ENCODE results near the gene GRK6. TPM values are rescaled to one million over a fixed set of nuclear protein-coding genes. Genes with fewer than 3 reads are reported as not detected.

Gene GRK6
- total and polyA plus RNA-seq, 2 of the 4 experiments (the other 2 are of a cell fraction): 25.3 to 30.1 TPM

- peak overlapping the region; percentile 37 for H2BK5ac ChIP-seq (ENCODE audit: low read depth, low read length, poor library complexity, severe bottlenecking)
- peak overlapping the region; percentile 82 for H2AK9ac ChIP-seq (replicated peaks; ENCODE audit: low read depth, low read length, poor library complexity)
- no CpG with 5 or more reads among the region's 52 CpGs for WGBS, 2 experiments (ENCODE audit: extremely low coverage in 2 of 2, insufficient read length in 1 of 2)
- peak overlapping the region; percentile 92 for H3K4me3 ChIP-seq (ENCODE audit: insufficient read depth, low read depth, low read length)
- H3K79me1 ChIP-seq (ENCODE audit: low read depth in 1 of 2, low read length in 2 of 2): peaks cover 0 to 4% of the 10 kb centered on the region in 2 experiments; a peak in 1 of 4 replicates
- H3K14ac ChIP-seq (replicated peaks; ENCODE audit: low read depth, low read length): no peak overlapping the region; the same call in 1 of the 2 replicates
- peak overlapping the region; percentile 15; the same call in 1 of the 2 replicates for H3K27ac ChIP-seq (ENCODE audit: insufficient read depth, low read length)
- peak overlapping the region; percentile 64 for H3K4me2 ChIP-seq (ENCODE audit: low read depth, low read length)
- intact Hi-C loops (cut with micrococcal nuclease): loop anchor here (2.0 kb wide), 2 partner anchors 42 to 56 kb away; no protein-coding TSS in a partner anchor
- dilution Hi-C loops (cut with HindIII; ENCODE audit: low sequenced_read_pairs, unreplicated experiment): no loop called here
- H2BK20ac ChIP-seq (ENCODE audit: low read depth, low read length): no peak overlapping the region
- H3K4ac ChIP-seq (ENCODE audit: low read depth, low read length): no peak overlapping the region; the same call in 1 of the 2 replicates
- peak overlapping the region in 1 of 2 experiments; percentile 66; a peak in 1 of 4 replicates for H4K8ac ChIP-seq (ENCODE audit: low read depth in 2 of 2, low read length in 2 of 2)
- H4K5ac ChIP-seq (ENCODE audit: low read depth, low read length): no peak overlapping the region
- DNase-seq: peak; percentile 25
- H2AK5ac ChIP-seq (ENCODE audit: low read depth, low read length): no peak overlapping the region
- peaks cover 10% of the 10 kb centered on the region for H3K4me1 ChIP-seq (ENCODE audit: control insufficient read depth, insufficient read depth, low read length)
- H2BK120ac ChIP-seq (ENCODE audit: low read depth, low read length): no peak overlapping the region
- H3K18ac ChIP-seq (ENCODE audit: low read depth, low read length): no peak overlapping the region
- no peak overlapping the region for H2BK15ac ChIP-seq (ENCODE audit: low read depth, low read length)
- H3K23ac ChIP-seq (ENCODE audit: low read depth, low read length): no peak overlapping the region
- no peak overlapping the region for H3K56ac ChIP-seq (ENCODE audit: extremely low read depth, insufficient read depth, low read length)
- no peaks in the 10 kb centered on the region; the same call in 1 of the 2 replicates for H3K36me3 ChIP-seq (ENCODE audit: control insufficient read depth, insufficient read depth, low read length)
- peak; percentile 34; the same call in 1 of the 2 replicates for TF ChIP-seq MAZ (IDR thresholded peaks at IDR 0.05; ENCODE audit: borderline replicate concordance, low read depth, low read length)
- TF ChIP-seq RCOR1 (IDR thresholded peaks at IDR 0.05; ENCODE audit: insufficient replicate concordance, low read length): no peak
- no peak for TF ChIP-seq RAD21 (IDR thresholded peaks at IDR 0.05; ENCODE audit: low read length)
- peak; percentile 52; the same call in 1 of the 2 replicates for TF ChIP-seq MXI1 (IDR thresholded peaks at IDR 0.05; ENCODE audit: borderline replicate concordance, low read depth, low read length)
- TF ChIP-seq POLR2A (IDR thresholded peaks at IDR 0.05; ENCODE audit: low read depth, low read length): no peak
- TF ChIP-seq FOS (IDR thresholded peaks at IDR 0.05; ENCODE audit: low read depth, low read length): no peak
- peak; percentile 42; the same call in 1 of the 2 replicates for TF ChIP-seq USF2 (IDR thresholded peaks at IDR 0.05; ENCODE audit: low read depth, low read length)
- TF ChIP-seq CTCF (conservative IDR thresholded peaks at IDR 0.05; ENCODE audit: low read depth, low read length): no peak
- H3K9me3 ChIP-seq (ENCODE audit: control insufficient read depth, insufficient read depth, low read length): no peaks in the 10 kb centered on the region
- no peaks in the 10 kb centered on the region for H3K27me3 ChIP-seq (ENCODE audit: control insufficient read depth, insufficient read depth, low read length)
- H4K20me1 ChIP-seq (ENCODE audit: insufficient read depth, low read length): peaks cover 11% of the 10 kb centered on the region; the same call in 1 of the 2 replicates
- POLR2A ChIA-PET (ENCODE audit: unreplicated experiment): interaction anchor here (0.6 kb wide), 1 partner anchor 9 kb away, joined by 4 read pairs; no protein-coding TSS in a partner anchor
- BruUV-seq (replicated peaks): no TSS peak
- H3K9ac ChIP-seq (ENCODE audit: low read depth, low read length): peak overlapping the region; percentile 69
- peak overlapping the region; percentile 99 for H2AFZ ChIP-seq (replicated peaks; ENCODE audit: low read length, poor library complexity)
- H3K9me1 ChIP-seq (ENCODE audit: insufficient read depth, low read length): peaks cover 4% of the 10 kb centered on the region; the same call in 1 of the 2 replicates
- CTCF ChIA-PET: interaction anchor here (0.9 to 4.7 kb wide), 2 partner anchors 43 to 56 kb away, joined by 5 to 28 read pairs; no protein-coding TSS in a partner anchor
- in situ Hi-C loops (cut with MboI; ENCODE audit: low sequenced_read_pairs): loop anchor here (5.0 kb wide), 2 partner anchors 40 to 135 kb away; partner anchors contain the start of genes F12 and MXD3
- H4K91ac ChIP-seq (ENCODE audit: insufficient read depth, low read depth, low read length): no peak overlapping the region; the same call in 1 of the 2 replicates
- ATAC-seq (ENCODE audit: low read depth): peak; percentile 37
These were observed 20.7 kb downstream of the GRK6 start for GRCh38 chr5:177447066-177447610.
